ENCODE measurements around the gene TM9SF1. TPM values are rescaled to one million over a fixed set of nuclear protein-coding genes. Genes with fewer than 3 reads are reported as not detected.
A peak's percentile ranks its signal among the peaks of the same experiment; 100 is the strongest.

Gene TM9SF1
- total and polyA plus RNA-seq, 2 of the 13 experiments (the other 11 are each of a cell fraction or from before 2014, with no cell fraction given), result 83.2 to 110 TPM

DNA sequence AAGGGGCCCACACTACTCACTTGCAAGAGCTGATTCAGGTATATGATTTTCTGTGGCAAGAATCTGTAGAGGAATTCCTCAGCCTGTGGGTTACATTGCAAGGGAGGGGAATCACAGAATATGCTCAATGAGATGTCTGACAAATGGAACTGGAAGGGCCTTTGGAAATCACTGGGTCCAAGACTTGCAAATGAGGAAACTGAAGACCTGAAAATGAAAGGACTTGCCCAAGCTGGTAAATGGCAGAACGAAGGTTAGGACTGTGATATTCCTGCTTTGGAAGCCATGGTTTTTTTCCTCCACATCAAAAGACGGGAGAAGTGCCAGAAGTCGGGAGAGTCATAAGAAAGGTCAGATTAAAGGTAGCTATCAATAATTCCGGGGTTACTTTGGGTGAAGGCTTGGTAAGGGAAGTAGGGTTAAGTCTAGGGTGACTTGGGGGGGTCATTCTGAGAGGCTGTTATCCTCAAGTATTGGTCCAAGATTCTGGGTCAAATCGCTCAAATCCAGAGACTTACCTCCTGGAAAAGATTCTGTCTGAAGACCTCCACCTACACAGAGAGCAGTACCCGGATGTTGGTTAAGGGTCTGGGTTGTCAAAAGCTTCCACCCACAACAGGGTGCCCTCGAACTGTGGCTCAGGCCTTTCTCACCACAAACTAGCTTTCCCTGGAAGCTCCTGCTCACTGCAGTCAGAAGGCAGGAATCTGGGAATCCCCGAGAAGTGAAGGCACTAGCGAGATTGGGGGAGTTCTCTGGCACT lies 49.4 kb downstream of the TM9SF1 start (continued):
- TF ChIP-seq, protein P1, sequence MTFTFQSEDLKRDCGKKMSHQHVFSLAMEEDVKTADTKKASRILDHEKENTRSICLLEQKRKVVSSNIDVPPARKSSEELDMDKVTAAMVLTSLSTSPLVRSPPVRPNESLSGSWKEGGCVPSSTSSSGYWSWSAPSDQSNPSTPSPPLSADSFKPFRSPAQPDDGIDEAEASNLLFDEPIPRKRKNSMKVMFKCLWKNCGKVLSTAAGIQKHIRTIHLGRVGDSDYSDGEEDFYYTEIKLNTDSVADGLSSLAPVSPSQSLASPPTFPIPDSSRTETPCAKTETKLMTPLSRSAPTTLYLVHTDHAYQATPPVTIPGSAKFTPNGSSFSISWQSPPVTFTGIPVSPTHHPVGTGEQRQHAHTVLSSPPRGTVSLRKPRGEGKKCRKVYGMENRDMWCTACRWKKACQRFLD (CRISPR knock-in tag; IDR thresholded peaks at IDR 0.05; ENCODE audit: borderline replicate concordance), result 0 out of 2 replicates have a peak, but pooled peaks have one; percentile 1
- TF ChIP-seq KLF13 (CRISPR knock-in tag; IDR thresholded peaks at IDR 0.05) (0 out of 2 replicates have a peak, but pooled peaks have one; percentile 73), ZNF205 (CRISPR knock-in tag; IDR thresholded peaks at IDR 0.05) (peak; percentile 2; the same call in 1 of the 2 replicates), ATRX (CRISPR knock-in tag; IDR thresholded peaks at IDR 0.05; ENCODE audit: borderline replicate concordance) (peak; percentile 90; the same call in 1 of the 2 replicates), ZNF83 (CRISPR knock-in tag; IDR thresholded peaks at IDR 0.05; ENCODE audit: borderline replicate concordance) (0 out of 2 replicates have a peak, but pooled peaks have one; percentile 47), FOXC1 (CRISPR knock-in tag; IDR thresholded peaks at IDR 0.05; ENCODE audit: borderline replicate concordance) (no peak), NCOA1 (CRISPR knock-in tag; IDR thresholded peaks at IDR 0.05) (no peak)
- TF ChIP-seq, protein P2, sequence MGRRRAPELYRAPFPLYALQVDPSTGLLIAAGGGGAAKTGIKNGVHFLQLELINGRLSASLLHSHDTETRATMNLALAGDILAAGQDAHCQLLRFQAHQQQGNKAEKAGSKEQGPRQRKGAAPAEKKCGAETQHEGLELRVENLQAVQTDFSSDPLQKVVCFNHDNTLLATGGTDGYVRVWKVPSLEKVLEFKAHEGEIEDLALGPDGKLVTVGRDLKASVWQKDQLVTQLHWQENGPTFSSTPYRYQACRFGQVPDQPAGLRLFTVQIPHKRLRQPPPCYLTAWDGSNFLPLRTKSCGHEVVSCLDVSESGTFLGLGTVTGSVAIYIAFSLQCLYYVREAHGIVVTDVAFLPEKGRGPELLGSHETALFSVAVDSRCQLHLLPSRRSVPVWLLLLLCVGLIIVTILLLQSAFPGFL (CRISPR knock-in tag; IDR thresholded peaks at IDR 0.05), result no peak

DNA sequence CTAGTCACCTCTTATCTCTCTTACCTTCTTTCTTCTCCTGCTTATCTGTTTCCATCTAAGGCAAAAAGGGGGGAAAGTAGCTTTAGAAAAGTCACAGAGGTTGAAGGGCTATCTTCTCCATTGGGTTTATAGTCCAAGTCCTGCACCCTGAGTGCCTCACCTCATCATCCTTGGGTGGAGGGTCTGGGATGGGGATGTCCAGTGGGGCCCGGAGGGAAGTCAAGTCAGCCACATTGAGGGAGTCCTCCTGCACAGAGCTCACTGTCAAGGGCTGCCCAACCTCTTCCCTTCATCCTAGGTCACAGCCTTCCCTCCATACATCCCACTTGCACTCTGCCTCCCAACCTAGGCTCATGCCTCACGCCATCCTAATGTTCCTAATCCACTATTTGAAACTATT lies 50.0 kb downstream of the TM9SF1 start:
- DNase-seq (ENCODE audit: low spot score), result no peak
- Histone ChIP-seq H3K9ac (ENCODE audit: insufficient read depth, low read depth, low read length) (peak overlapping the region; percentile 95; the same call in 1 of the 2 replicates), H2AFZ (ENCODE audit: low read length) (no peak overlapping the region), H3K4me3 (replicated peaks in 1 of 3; ENCODE audit: insufficient read depth in 1 of 3, low read depth in 2 of 3, low read length in 3 of 3) (peak overlapping the region; percentile 90 to 100 (median 91)), H3K79me2 (ENCODE audit: insufficient read depth, low read length) (peaks cover 50% of the 10 kb centered on the region), H3K27ac (ENCODE audit: extremely low read length, insufficient read depth, low read length) (no peak overlapping the region), H3K4me1 (ENCODE audit: insufficient read depth, low read length) (peaks cover 63% of the 10 kb centered on the region), H3K4me2 (ENCODE audit: low read depth, low read length) (peak overlapping the region; percentile 98), H3K36me3 (replicated peaks in 1 of 2; ENCODE audit: control insufficient read depth in 1 of 2, insufficient read depth in 2 of 2, low read length in 2 of 2) (peaks cover 20 to 35% of the 10 kb centered on the region in 2 experiments), H4K20me1 (ENCODE audit: insufficient read depth, low read length) (peaks cover 7% of the 10 kb centered on the region; the same call in 1 of the 2 replicates), H3K9me3 (ENCODE audit: low read length) (no peaks in the 10 kb centered on the region), H3K27me3 (ENCODE audit: control insufficient read depth in 1 of 2, insufficient read depth in 2 of 2, low read length in 2 of 2) (peaks cover 0 to 3% of the 10 kb centered on the region in 2 experiments; a peak in 1 of 5 replicates)
- no peak for ATAC-seq
- no peak for FAIRE-seq
- in situ Hi-C loops (cut with HindIII; ENCODE audit: extremely low pct_ligation_motif_present, low pct_unique_long_range_greater_than_20kb) (loop anchor here (25.0 kb wide), 1 partner anchor 833 kb away; the partner anchor contains the start of genes BCL2L2, PABPN1 and PPP1R3E), intact Hi-C loops (cut with micrococcal nuclease; ENCODE audit: unreplicated experiment) (no loop called here)
- CTCF ChIA-PET (ENCODE audit: low intra/inter-chr PET ratio, low total read pairs), result no interaction called here
- BruUV-seq (replicated peaks), result no TSS peak
- POLR2A ChIA-PET, result interaction anchor here (1.8 to 8.5 kb wide), 14 partner anchors 9 to 1050 kb away, joined by 8 to 279 read pairs (median 32); partner anchors contain the start of genes ACIN1, C14orf119, CHMP4A and CIDEB
- 0 out of 2 replicates have a peak, but pooled peaks have one; percentile 41 for TF ChIP-seq THAP9 (CRISPR knock-in tag; IDR thresholded peaks at IDR 0.05; ENCODE audit: borderline replicate concordance)
- TF ChIP-seq, protein P3, sequence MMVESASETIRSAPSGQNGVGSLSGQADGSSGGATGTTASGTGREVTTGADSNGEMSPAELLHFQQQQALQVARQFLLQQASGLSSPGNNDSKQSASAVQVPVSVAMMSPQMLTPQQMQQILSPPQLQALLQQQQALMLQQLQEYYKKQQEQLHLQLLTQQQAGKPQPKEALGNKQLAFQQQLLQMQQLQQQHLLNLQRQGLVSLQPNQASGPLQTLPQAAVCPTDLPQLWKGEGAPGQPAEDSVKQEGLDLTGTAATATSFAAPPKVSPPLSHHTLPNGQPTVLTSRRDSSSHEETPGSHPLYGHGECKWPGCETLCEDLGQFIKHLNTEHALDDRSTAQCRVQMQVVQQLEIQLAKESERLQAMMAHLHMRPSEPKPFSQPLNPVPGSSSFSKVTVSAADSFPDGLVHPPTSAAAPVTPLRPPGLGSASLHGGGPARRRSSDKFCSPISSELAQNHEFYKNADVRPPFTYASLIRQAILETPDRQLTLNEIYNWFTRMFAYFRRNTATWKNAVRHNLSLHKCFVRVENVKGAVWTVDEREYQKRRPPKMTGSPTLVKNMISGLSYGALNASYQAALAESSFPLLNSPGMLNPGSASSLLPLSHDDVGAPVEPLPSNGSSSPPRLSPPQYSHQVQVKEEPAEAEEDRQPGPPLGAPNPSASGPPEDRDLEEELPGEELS (CRISPR knock-in tag; IDR thresholded peaks at IDR 0.05), result 0 out of 2 replicates have a peak, but pooled peaks have one; percentile 6
- no peak for TF ChIP-seq NRL (CRISPR knock-in tag; IDR thresholded peaks at IDR 0.05; ENCODE audit: borderline replicate concordance)
- 83% methylated on average over 2 of the region's 2 CpGs for WGBS (ENCODE audit: low lambda C conversion rate)
